ENCODE data around the gene CKMT2.

DNA sequence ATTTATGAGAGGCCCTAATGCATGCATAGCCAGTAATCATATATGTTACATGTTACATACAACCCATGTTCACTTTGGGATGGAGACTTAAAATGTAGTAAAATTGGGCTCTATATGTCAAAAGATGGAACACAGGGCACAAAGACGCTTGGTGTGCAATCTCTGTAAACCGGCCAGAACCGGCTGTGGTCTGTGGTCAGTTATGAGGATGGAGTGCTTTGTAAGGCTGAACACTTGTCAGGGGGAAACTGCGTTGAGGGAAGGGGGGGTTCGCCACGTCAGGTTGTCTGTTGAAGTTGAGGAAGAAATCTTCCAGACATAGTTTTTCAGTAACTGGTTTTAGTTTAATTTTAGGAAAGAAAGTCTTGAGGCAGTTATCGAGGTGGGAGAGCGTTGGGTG, 2.7 kb upstream of the CKMT2 start:
- TF ChIP-seq, protein P1, sequence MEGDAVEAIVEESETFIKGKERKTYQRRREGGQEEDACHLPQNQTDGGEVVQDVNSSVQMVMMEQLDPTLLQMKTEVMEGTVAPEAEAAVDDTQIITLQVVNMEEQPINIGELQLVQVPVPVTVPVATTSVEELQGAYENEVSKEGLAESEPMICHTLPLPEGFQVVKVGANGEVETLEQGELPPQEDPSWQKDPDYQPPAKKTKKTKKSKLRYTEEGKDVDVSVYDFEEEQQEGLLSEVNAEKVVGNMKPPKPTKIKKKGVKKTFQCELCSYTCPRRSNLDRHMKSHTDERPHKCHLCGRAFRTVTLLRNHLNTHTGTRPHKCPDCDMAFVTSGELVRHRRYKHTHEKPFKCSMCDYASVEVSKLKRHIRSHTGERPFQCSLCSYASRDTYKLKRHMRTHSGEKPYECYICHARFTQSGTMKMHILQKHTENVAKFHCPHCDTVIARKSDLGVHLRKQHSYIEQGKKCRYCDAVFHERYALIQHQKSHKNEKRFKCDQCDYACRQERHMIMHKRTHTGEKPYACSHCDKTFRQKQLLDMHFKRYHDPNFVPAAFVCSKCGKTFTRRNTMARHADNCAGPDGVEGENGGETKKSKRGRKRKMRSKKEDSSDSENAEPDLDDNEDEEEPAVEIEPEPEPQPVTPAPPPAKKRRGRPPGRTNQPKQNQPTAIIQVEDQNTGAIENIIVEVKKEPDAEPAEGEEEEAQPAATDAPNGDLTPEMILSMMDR (IDR thresholded peaks at IDR 0.05): no peak
- TF ChIP-seq, protein P2, sequence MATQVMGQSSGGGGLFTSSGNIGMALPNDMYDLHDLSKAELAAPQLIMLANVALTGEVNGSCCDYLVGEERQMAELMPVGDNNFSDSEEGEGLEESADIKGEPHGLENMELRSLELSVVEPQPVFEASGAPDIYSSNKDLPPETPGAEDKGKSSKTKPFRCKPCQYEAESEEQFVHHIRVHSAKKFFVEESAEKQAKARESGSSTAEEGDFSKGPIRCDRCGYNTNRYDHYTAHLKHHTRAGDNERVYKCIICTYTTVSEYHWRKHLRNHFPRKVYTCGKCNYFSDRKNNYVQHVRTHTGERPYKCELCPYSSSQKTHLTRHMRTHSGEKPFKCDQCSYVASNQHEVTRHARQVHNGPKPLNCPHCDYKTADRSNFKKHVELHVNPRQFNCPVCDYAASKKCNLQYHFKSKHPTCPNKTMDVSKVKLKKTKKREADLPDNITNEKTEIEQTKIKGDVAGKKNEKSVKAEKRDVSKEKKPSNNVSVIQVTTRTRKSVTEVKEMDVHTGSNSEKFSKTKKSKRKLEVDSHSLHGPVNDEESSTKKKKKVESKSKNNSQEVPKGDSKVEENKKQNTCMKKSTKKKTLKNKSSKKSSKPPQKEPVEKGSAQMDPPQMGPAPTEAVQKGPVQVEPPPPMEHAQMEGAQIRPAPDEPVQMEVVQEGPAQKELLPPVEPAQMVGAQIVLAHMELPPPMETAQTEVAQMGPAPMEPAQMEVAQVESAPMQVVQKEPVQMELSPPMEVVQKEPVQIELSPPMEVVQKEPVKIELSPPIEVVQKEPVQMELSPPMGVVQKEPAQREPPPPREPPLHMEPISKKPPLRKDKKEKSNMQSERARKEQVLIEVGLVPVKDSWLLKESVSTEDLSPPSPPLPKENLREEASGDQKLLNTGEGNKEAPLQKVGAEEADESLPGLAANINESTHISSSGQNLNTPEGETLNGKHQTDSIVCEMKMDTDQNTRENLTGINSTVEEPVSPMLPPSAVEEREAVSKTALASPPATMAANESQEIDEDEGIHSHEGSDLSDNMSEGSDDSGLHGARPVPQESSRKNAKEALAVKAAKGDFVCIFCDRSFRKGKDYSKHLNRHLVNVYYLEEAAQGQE (IDR thresholded peaks at IDR 0.05; ENCODE audit: insufficient read depth in 1 of 2, low read depth in 2 of 2, low read length in 1 of 2): no peak
